Neural cell (in vitro differentiated cells): ENCODE results near the gene ESRRB. TPM values are rescaled to one million over a fixed set of nuclear protein-coding genes. Genes with fewer than 3 reads are reported as not detected.

Experiments
- H2AFZ ChIP-seq: fragments of 200-600, 300-800 bp; sonication (generic), shearing (Covaris generic); 2 replicates; pipeline ENCODE4 v1.6.0; 2014; ENCODE audit warnings: low read depth, mild to moderate bottlenecking, antibody characterized with exemption, low read length, moderate library complexity
- H3F3A ChIP-seq: fragments of 200-600 bp; shearing (Covaris generic); 2 replicates; pipeline ENCODE4 v1.6.1; 2016; ENCODE audit warnings: mild to moderate bottlenecking, moderate library complexity, mixed read lengths, antibody characterized with exemption, low read length; ENCODE audit not compliant: insufficient read depth, poor library complexity, severe bottlenecking
- H3K27ac ChIP-seq: fragments of 200-600, 300-800 bp; sonication (generic), shearing (Covaris generic); 2 replicates; pipeline ENCODE4 v1.5.1; 2014; ENCODE audit warnings: mild to moderate bottlenecking, low read length, moderate library complexity
- H3K27me3 ChIP-seq: fragments of 300-800, 200-600 bp; sonication (generic), shearing (Covaris generic); 2 replicates; pipeline ENCODE4 v1.6.0; 2014; ENCODE audit warnings: mild to moderate bottlenecking, low read depth, low read length, moderate library complexity; ENCODE audit not compliant: insufficient read depth
- H3K36me3 ChIP-seq: fragments of 300-800, 200-600 bp; sonication (generic), shearing (Covaris generic); 2 replicates; pipeline ENCODE4 v1.5.1; 2014; ENCODE audit warnings: mild to moderate bottlenecking, antibody characterized with exemption, low read length, moderate library complexity; ENCODE audit not compliant: insufficient read depth
- H3K4me2 ChIP-seq: fragments of 300-800, 200-600 bp; sonication (generic), shearing (Covaris generic); 2 replicates; pipeline ENCODE4 v1.6.0; 2014; ENCODE audit warnings: mild to moderate bottlenecking, low read length
- H3K4me3 ChIP-seq: fragments of 300-800, 200-600 bp; sonication (generic), shearing (Covaris generic); 2 replicates; pipeline ENCODE4 v1.5.1; 2014; ENCODE audit warnings: mild to moderate bottlenecking, low read length, moderate library complexity
- H3K79me2 ChIP-seq: fragments of 200-600 bp; shearing (Covaris generic); replicated peaks from 2 replicates; pipeline ENCODE4 v1.6.0; 2014; ENCODE audit warnings: mild to moderate bottlenecking, low read length, moderate library complexity; ENCODE audit not compliant: insufficient read depth
- H3K9ac ChIP-seq: fragments of 300-800, 200-600 bp; sonication (generic), shearing (Covaris generic); 2 replicates; pipeline ENCODE4 v1.6.1; 2016; ENCODE audit warnings: mild to moderate bottlenecking, low read length, mixed read lengths
- H3K9me2 ChIP-seq: fragments of 200-600 bp; shearing (Covaris generic); 2 replicates; pipeline ENCODE4 v1.6.1; 2016; ENCODE audit warnings: mild to moderate bottlenecking, low read length, mixed read lengths; ENCODE audit not compliant: insufficient read depth
- H3K9me3 ChIP-seq: fragments of 200-600, 300-800 bp; sonication (generic), shearing (Covaris generic); 2 replicates; pipeline ENCODE4 v1.6.1; 2016; ENCODE audit warnings: mild to moderate bottlenecking, mixed run types, low read length, moderate library complexity, mixed read lengths
- H4K20me1 ChIP-seq: fragments of 200-600 bp; shearing (Covaris generic); 2 replicates; pipeline ENCODE4 v1.6.1; 2016; ENCODE audit warnings: mild to moderate bottlenecking, mixed run types; ENCODE audit not compliant: insufficient read depth
- EZH2 ChIP-seq: fragments of 200-600, 300-800 bp; shearing (Covaris generic), sonication (generic); IDR thresholded peaks from 2 replicates; pipeline ENCODE4 v1.6.1; 2014; ENCODE audit warnings: antibody characterized with exemption, low read length, borderline replicate concordance, mild to moderate bottlenecking; ENCODE audit not compliant: insufficient read depth, poor library complexity, severe bottlenecking
- POLR2AphosphoS5 ChIP-seq: IDR thresholded peaks from 2 replicates; pipeline ENCODE4 v1.6.1; 2012
- SMC3 ChIP-seq: fragments of 450-650 bp; conservative IDR thresholded peaks from 2 replicates; pipeline ENCODE4 v1.6.1; 2014; ENCODE audit warnings: antibody characterized with exemption, mild to moderate bottlenecking, moderate library complexity; ENCODE audit not compliant: poor library complexity
- TAF1 ChIP-seq: IDR thresholded peaks from 2 replicates; pipeline ENCODE4 v1.6.1; 2012; ENCODE audit warnings: low read depth
- polyA plus RNA-seq: library from polyadenylated mRNA; depleted of rRNA; stranded (reverse); fragments of >200 nt; gene quantifications from 2 replicates; pipeline ENCODE4 v1.2.3, GENCODE V29; 2014
- TF ChIP-seq, protein P1 (sequence below): IDR thresholded peaks from 2 replicates; pipeline ENCODE4 v1.6.1; 2012; ENCODE audit warnings: borderline replicate concordance

ESRRB gene
- polyA plus RNA-seq, 1 donor from 2014 or later = 0.59 TPM

GRCh38 chr14:76412501-76412900 is 36.6 kb downstream of the ESRRB start:
- H3K79me2 ChIP-seq = no peaks in the 10 kb centered on the region
- no peaks in the 10 kb centered on the region for H3F3A ChIP-seq
- no peaks in the 10 kb centered on the region for H3K36me3 ChIP-seq
- TF ChIP-seq, protein P1, sequence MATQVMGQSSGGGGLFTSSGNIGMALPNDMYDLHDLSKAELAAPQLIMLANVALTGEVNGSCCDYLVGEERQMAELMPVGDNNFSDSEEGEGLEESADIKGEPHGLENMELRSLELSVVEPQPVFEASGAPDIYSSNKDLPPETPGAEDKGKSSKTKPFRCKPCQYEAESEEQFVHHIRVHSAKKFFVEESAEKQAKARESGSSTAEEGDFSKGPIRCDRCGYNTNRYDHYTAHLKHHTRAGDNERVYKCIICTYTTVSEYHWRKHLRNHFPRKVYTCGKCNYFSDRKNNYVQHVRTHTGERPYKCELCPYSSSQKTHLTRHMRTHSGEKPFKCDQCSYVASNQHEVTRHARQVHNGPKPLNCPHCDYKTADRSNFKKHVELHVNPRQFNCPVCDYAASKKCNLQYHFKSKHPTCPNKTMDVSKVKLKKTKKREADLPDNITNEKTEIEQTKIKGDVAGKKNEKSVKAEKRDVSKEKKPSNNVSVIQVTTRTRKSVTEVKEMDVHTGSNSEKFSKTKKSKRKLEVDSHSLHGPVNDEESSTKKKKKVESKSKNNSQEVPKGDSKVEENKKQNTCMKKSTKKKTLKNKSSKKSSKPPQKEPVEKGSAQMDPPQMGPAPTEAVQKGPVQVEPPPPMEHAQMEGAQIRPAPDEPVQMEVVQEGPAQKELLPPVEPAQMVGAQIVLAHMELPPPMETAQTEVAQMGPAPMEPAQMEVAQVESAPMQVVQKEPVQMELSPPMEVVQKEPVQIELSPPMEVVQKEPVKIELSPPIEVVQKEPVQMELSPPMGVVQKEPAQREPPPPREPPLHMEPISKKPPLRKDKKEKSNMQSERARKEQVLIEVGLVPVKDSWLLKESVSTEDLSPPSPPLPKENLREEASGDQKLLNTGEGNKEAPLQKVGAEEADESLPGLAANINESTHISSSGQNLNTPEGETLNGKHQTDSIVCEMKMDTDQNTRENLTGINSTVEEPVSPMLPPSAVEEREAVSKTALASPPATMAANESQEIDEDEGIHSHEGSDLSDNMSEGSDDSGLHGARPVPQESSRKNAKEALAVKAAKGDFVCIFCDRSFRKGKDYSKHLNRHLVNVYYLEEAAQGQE = no peak
- no peak for TF ChIP-seq EZH2
- TF ChIP-seq SMC3 = no peak
- TF ChIP-seq TAF1 = no peak
- H3K27me3 ChIP-seq = no peaks in the 10 kb centered on the region
- no peak overlapping the region for H3K27ac ChIP-seq
- H4K20me1 ChIP-seq = no peaks in the 10 kb centered on the region
- no peak overlapping the region for H2AFZ ChIP-seq
- H3K4me2 ChIP-seq = no peak overlapping the region
- H3K9ac ChIP-seq = no peak overlapping the region
- H3K9me3 ChIP-seq = no peaks in the 10 kb centered on the region
- no peak overlapping the region for H3K4me3 ChIP-seq
- no peaks in the 10 kb centered on the region for H3K9me2 ChIP-seq

- no peak overlapping the region for H3K4me3 ChIP-seq
- TF ChIP-seq SMC3 (no peak), POLR2AphosphoS5 (no peak), TAF1 (no peak)
- TF ChIP-seq, protein P1 = no peak
- no peaks in the 10 kb centered on the region for H3K9me3 ChIP-seq
- H3K27me3 ChIP-seq = no peaks in the 10 kb centered on the region
- H3K9ac ChIP-seq = no peak overlapping the region
- H3K36me3 ChIP-seq = no peaks in the 10 kb centered on the region
- H3F3A ChIP-seq = no peaks in the 10 kb centered on the region
- H2AFZ ChIP-seq = no peak overlapping the region
- no peak overlapping the region for H3K27ac ChIP-seq
- H3K9me2 ChIP-seq = no peaks in the 10 kb centered on the region
- H3K79me2 ChIP-seq = no peaks in the 10 kb centered on the region
- H4K20me1 ChIP-seq = no peaks in the 10 kb centered on the region
- H3K4me2 ChIP-seq = no peak overlapping the region
Measured at GRCh38 chr14:76413106-76413961, 37.4 kb downstream of the ESRRB start.
